A673 (cell line): ENCODE measurements around the gene FAM120AOS. TPM values are rescaled to one million over a fixed set of nuclear protein-coding genes. Genes with fewer than 3 reads are reported as not detected.
A peak's percentile ranks its signal among the peaks of the same experiment; 100 is the strongest.

ENCODE experiments used
- BruUV-seq: library from RNA; stranded (reverse); fragments of 400-500 nt; replicated peaks from 2 replicates; lab custom pipeline; 2021; lab: Mats Ljungman, UMichigan
- CTCF ChIA-PET: fragments of 300-600 bp; sonication (Branson Sonifier 250); formaldehyde crosslinking; loops from one replicate; lab custom pipeline; 2022; ENCODE audit warnings: antibody characterized with exemption; lab: Charles Lee
- POLR2A ChIA-PET: fragments of 300-600 bp; sonication (Branson Sonifier 250); formaldehyde crosslinking; loops from one replicate; lab custom pipeline; 2022; ENCODE audit warnings: antibody characterized with exemption; ENCODE audit not compliant: low non-redundant PET; lab: Charles Lee
- DNase-seq: peaks from one replicate; pipeline ENCODE4 v3.0.0-alpha.2; 2015; ENCODE audit warnings: low spot score
- H3K27ac ChIP-seq: fragments of 200-600 bp; sonication (generic); 2 replicates; pipeline ENCODE4 v1.5.1; 2016; ENCODE audit warnings: mixed run types, low read depth, mild to moderate bottlenecking, mixed read lengths, antibody characterized with exemption, low read length; ENCODE audit not compliant: poor library complexity, severe bottlenecking
- H3K27me3 ChIP-seq: fragments of 200-600 bp; sonication (generic); replicated peaks from 2 replicates; pipeline ENCODE4 v1.6.1; 2017; ENCODE audit warnings: mixed run types, low read depth, mild to moderate bottlenecking, mixed read lengths, antibody characterized with exemption, low read length; ENCODE audit not compliant: insufficient read depth, poor library complexity
- H3K36me3 ChIP-seq: fragments of 200-600 bp; sonication (generic); 2 replicates; pipeline ENCODE4 v1.6.1; 2016; ENCODE audit warnings: mixed run types, mild to moderate bottlenecking, mixed read lengths, antibody characterized with exemption, low read length; ENCODE audit not compliant: insufficient read depth, poor library complexity, severe bottlenecking
- H3K4me1 ChIP-seq: fragments of 200-600 bp; sonication (generic); 2 replicates; pipeline ENCODE4 v1.6.1; 2017; ENCODE audit warnings: mixed run types, mild to moderate bottlenecking, mixed read lengths, antibody characterized with exemption, low read length; ENCODE audit not compliant: insufficient read depth, poor library complexity, severe bottlenecking
- H3K4me3 ChIP-seq: fragments of 200-600 bp; sonication (generic); 2 replicates; pipeline ENCODE4 v1.5.1; 2016; ENCODE audit warnings: low read depth, mixed run types, mild to moderate bottlenecking, mixed read lengths, low read length; ENCODE audit not compliant: poor library complexity, severe bottlenecking
- H3K9me3 ChIP-seq: fragments of 200-600 bp; sonication (generic); 2 replicates; pipeline ENCODE4 v1.6.1; 2016; ENCODE audit warnings: mixed run types, low read depth, mild to moderate bottlenecking, mixed read lengths, antibody characterized with exemption, low read length; ENCODE audit not compliant: poor library complexity, severe bottlenecking
- EZH2 ChIP-seq: fragments of 200-600 bp; sonication (generic); IDR thresholded peaks from 2 replicates; pipeline ENCODE4 v1.6.1; 2017; ENCODE audit warnings: borderline replicate concordance, low read depth, mild to moderate bottlenecking, mixed read lengths, antibody characterized with exemption, low read length; ENCODE audit not compliant: poor library complexity, severe bottlenecking
- intact Hi-C: fragments of 100-400 bp; cut with micrococcal nuclease; formaldehyde crosslinking; loops from one replicate; pipeline ENCODE4 v1.10.0; 2022; ENCODE audit not compliant: unreplicated experiment
- total RNA-seq: library from RNA; stranded (reverse); gene quantifications from 2 replicates; pipeline ENCODE4 v1.2.3, GENCODE V29; 2021
- TF ChIP-seq, protein P1 (sequence below): fragments of 300-800, 200-600 bp; sonication (generic); conservative IDR thresholded peaks from 2 replicates; pipeline ENCODE4 v1.5.1; 2017; ENCODE audit warnings: low read depth, mild to moderate bottlenecking, antibody characterized with exemption, low read length, moderate library complexity, mixed read lengths

FAM120AOS gene
- total RNA-seq, 1 experiment from 2014 or later, result 34.5 TPM

DNA sequence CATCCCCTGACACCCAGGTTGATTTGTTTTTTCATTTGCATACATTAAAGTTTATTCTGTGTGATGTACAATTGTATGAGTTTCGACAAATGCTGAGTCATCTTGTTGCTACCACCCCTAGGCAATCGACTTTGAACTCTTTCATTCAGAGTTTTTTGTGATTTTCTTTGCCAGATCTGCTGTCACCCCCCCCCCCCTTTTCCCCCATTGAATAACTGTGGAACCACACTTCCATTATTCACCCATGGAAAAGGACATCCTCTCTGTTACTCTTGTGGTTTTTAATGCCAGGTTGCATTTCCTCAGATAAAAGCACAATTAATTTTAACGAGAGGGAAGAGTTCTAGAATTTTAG lies 13.7 kb upstream of the FAM120AOS start:
- no TSS peak for BruUV-seq
- peaks cover under 1% of the 10 kb centered on the region for H3K36me3 ChIP-seq
- no peaks in the 10 kb centered on the region for H3K27me3 ChIP-seq
- POLR2A ChIA-PET, result no interaction called here
- TF ChIP-seq EZH2, result no peak
- CTCF ChIA-PET, result no interaction called here
- intact Hi-C loops, result no loop called here
- H3K9me3 ChIP-seq, result no peaks in the 10 kb centered on the region
- peak; percentile 52 for DNase-seq
- H3K4me3 ChIP-seq, result no peak overlapping the region
- H3K4me1 ChIP-seq, result peaks cover 50% of the 10 kb centered on the region
- no peak overlapping the region for H3K27ac ChIP-seq

DNA sequence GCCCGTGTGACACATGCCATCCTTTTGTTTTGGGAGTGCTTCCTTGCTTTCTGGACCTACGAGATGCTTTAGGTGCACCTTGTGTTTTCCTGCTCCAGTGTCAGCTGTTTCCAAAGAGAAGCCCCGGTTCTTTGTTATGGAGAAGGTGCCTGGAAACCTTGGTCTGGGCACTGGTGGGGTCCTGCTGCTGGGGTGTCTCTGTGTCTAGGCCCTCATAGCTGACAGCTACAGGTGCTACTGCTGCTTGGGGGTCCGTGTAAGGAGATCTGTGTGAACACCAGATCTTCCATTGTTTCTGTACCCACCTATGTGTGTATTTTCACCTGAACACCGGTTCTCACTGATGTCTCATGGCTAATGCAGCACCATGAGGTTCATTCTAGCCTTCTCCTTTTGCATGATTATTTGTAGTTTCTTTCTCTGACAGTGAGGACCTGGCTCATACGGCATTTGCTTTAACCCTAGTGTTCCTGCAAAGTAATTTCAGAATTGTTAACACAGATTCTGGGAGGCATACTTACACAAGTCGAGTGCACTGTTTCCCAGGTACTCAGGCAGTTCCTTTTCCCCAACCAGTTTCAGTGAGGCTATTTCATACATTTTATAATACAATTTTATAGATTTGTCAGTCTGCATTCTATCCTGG lies 13.2 kb upstream of the FAM120AOS start:
- intact Hi-C loops, result no loop called here
- H3K36me3 ChIP-seq, result no peaks in the 10 kb centered on the region
- no peaks in the 10 kb centered on the region for H3K9me3 ChIP-seq
- ChIA-PET CTCF (no interaction called here), POLR2A (no interaction called here)
- H3K4me3 ChIP-seq, result no peak overlapping the region
- TF ChIP-seq EZH2, result no peak
- TF ChIP-seq, protein P1, sequence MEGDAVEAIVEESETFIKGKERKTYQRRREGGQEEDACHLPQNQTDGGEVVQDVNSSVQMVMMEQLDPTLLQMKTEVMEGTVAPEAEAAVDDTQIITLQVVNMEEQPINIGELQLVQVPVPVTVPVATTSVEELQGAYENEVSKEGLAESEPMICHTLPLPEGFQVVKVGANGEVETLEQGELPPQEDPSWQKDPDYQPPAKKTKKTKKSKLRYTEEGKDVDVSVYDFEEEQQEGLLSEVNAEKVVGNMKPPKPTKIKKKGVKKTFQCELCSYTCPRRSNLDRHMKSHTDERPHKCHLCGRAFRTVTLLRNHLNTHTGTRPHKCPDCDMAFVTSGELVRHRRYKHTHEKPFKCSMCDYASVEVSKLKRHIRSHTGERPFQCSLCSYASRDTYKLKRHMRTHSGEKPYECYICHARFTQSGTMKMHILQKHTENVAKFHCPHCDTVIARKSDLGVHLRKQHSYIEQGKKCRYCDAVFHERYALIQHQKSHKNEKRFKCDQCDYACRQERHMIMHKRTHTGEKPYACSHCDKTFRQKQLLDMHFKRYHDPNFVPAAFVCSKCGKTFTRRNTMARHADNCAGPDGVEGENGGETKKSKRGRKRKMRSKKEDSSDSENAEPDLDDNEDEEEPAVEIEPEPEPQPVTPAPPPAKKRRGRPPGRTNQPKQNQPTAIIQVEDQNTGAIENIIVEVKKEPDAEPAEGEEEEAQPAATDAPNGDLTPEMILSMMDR, result no peak
- no peaks in the 10 kb centered on the region for H3K27me3 ChIP-seq
- H3K27ac ChIP-seq, result no peak overlapping the region
- no TSS peak for BruUV-seq
- no peak for DNase-seq
- peaks cover 53% of the 10 kb centered on the region for H3K4me1 ChIP-seq

DNA sequence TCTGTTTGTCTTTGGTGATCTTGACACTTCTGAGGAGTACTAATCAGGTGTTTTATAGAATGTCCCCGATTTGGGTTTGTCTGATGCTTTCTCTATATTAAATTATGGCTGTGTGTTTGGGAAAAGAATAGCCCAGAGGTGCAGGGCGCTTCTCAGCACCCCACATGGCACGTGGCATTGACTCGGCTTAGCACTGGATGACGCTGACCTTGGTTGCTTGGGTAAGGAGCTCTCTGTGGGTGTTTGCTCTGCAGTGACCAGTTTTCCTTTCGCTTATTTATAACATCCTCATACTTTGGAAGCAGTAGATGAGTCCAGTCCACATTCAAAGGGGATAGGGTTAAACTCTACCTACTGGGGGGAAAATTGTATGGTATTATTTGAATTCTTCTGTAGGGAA lies 12.5 kb upstream of the FAM120AOS start:
- no peaks in the 10 kb centered on the region for H3K27me3 ChIP-seq
- intact Hi-C loops, result no loop called here
- CTCF ChIA-PET, result no interaction called here
- no peak for DNase-seq
- no peak overlapping the region for H3K4me3 ChIP-seq
- H3K27ac ChIP-seq, result no peak overlapping the region
- BruUV-seq, result no TSS peak
- H3K36me3 ChIP-seq, result no peaks in the 10 kb centered on the region
- no peak for TF ChIP-seq EZH2
- TF ChIP-seq, protein P1, result no peak
- POLR2A ChIA-PET, result no interaction called here
- H3K9me3 ChIP-seq, result no peaks in the 10 kb centered on the region
- H3K4me1 ChIP-seq, result peaks cover 60% of the 10 kb centered on the region

DNA sequence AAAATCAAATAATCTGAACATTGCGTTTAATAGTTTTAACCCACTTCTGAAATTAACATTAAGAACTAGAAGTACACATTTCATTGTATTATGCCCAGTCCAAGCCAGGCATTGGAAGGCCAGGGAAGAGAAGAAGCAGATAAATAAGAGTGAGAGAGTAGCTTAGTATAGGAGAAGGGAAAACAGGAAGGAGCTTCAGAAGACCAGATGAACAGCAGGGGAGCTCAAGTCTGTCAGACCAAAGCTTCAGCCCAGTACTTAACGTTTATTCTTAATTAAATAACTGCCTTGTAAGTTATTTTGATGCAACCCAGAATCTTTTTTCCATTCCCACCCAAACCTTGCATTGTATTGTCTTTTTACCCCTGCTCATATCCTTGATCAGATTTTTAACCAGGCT lies 11.5 kb upstream of the FAM120AOS start:
- Histone ChIP-seq H3K9me3 (no peaks in the 10 kb centered on the region), H3K4me1 (peaks cover 66% of the 10 kb centered on the region), H3K36me3 (no peaks in the 10 kb centered on the region), H3K4me3 (no peak overlapping the region), H3K27ac (no peak overlapping the region), H3K27me3 (no peaks in the 10 kb centered on the region)
- intact Hi-C loops, result no loop called here
- ChIA-PET CTCF (no interaction called here), POLR2A (no interaction called here)
- TF ChIP-seq, protein P1, result no peak
- no peak for TF ChIP-seq EZH2
- no TSS peak for BruUV-seq
- DNase-seq, result peak; percentile 17
